ENCODE measurements around the gene SLC17A9. TPM values are rescaled to one million over a fixed set of nuclear protein-coding genes. Genes with fewer than 3 reads are reported as not detected.

The SLC17A9 gene
- total RNA-seq, 1 donor from 2014 or later, result 19.5 TPM

DNA sequence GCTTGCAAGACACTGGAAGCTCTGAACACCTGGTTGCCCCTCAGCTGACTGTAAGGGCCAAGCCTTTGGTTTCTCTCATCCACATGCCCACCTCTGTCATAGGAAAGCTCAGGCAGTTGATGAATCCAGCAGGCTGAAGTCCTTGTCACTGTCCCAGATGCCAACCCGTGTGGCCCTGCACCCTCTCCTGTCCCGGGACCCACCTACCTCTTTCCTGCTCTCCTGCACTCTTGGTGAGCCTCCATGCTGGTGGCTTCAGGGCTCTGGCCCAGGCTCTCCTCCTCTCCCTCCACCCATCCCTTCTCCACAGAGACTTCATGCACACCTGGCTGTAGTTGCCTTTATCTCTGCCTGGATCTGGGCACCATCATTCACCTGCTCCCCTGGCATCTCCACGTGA, 18.5 kb upstream of the SLC17A9 start:
- H3K4me3 ChIP-seq (ENCODE audit: low read depth, low read length), result no peak overlapping the region
- DNase-seq (ENCODE audit: low read depth), result no peak
- TF ChIP-seq, protein P1, sequence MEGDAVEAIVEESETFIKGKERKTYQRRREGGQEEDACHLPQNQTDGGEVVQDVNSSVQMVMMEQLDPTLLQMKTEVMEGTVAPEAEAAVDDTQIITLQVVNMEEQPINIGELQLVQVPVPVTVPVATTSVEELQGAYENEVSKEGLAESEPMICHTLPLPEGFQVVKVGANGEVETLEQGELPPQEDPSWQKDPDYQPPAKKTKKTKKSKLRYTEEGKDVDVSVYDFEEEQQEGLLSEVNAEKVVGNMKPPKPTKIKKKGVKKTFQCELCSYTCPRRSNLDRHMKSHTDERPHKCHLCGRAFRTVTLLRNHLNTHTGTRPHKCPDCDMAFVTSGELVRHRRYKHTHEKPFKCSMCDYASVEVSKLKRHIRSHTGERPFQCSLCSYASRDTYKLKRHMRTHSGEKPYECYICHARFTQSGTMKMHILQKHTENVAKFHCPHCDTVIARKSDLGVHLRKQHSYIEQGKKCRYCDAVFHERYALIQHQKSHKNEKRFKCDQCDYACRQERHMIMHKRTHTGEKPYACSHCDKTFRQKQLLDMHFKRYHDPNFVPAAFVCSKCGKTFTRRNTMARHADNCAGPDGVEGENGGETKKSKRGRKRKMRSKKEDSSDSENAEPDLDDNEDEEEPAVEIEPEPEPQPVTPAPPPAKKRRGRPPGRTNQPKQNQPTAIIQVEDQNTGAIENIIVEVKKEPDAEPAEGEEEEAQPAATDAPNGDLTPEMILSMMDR (conservative IDR thresholded peaks at IDR 0.05; ENCODE audit: low read depth, low read length), result no peak

DNA sequence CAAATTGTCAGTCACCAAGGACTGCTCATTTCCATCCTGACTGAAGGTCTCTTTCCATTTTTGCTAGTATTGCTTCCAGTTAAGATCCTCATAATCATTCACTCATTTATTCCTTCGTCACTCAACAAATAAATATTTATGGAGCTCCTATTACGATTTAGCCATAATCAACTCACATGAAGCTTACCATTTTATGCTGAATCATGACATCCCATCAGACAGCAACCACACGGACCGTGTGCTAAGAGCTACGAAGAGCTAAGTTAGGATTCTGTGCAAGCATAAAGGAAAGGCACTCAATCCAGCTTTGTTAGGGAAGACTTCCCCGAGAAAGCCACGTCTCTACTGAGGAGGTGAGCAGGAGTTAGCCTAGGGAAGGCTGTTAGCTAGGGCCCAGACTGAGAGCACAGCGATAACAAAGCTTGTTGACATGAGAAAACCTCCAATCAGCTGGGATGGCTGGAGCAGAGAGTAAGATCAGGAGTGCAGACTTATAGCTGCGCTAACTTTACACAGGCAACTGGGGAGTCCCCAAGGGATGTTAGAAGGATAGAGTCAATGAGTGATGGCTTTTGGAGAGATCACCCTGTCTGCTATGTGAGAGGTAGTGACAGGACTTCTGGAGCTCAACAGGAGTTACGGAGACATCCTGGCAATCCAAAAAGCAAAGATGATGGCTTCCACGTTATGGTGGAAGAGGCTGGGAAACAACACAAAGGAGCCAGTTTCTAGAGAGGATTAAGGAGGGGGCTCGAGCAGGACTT, 17.1 kb upstream of the SLC17A9 start:
- no peak for DNase-seq (ENCODE audit: low read depth)
- TF ChIP-seq, protein P1 (conservative IDR thresholded peaks at IDR 0.05; ENCODE audit: low read depth, low read length), result no peak
- no peak overlapping the region for H3K4me3 ChIP-seq (ENCODE audit: low read depth, low read length)

DNA sequence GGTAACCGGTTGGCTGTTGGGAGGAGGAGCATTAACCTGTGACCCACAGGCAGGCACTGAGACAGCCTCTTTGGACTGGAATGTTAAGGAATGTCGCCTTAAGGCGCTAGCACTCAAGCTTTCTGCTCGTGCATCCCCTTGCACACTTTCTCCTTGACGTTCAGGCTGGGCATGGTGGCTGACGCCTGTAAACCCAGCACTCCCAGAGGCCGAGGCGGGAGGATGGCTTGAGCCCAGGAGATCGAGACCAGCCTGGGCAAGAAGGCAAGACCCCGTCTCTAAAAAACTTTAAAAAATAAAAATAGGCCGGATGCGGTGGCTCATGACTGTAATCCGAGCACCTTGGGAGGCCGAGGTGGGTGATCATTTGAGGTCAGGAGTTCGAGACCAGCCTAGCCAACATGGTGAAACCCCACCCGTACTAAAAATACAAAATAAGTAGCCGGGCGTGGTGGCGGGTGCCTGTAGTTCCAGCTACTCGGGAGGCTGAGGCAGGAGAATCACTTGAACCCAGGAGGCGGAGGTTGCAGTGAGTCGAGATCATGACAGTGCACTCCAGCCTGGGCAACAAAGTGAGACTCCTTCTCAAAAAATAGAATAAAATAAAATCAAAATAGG, 16.4 kb upstream of the SLC17A9 start:
- TF ChIP-seq, protein P1 (conservative IDR thresholded peaks at IDR 0.05; ENCODE audit: low read depth, low read length), result no peak

DNA sequence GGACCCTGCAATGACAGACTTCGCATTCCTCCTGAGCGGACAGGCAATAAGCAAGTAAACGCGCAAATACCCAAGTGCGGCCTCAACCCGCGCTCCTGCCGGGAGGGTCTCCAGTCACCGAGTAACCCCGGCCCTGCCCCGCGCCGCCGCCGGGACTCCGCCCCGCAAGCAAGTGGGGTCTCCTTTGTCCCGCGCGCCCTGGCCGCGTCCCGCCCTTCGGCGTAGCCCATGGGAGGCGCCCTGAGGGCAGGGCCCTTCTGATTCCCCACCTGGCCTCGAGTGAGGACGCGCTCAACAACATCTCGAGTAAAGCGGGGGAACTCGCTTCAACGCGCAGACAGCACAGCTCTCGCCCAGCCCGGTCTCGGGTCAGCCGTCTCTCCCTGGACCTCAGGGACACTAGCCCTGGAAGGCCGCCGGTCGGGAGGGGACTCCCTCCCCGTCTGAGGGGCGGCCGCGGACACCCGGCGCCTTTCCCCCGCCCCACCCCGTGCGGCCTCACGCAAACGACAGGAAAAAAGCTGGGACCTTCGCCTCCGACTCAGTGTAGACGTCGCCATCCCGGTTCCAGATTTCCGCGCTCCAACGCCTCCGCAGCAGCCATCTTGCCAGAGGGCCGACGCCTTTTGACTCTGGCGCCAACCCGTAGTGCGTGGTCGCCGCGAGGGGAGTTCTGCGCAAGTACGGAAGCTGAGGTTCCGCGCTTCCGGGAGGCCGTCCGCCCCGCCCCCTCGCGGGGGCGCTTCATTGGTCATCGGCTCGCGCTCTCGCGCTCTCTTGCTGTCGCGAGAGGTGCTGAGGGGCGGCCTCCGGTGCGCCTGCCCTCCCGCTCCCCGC, 15.0 kb upstream of the SLC17A9 start:
- H3K4me3 ChIP-seq (ENCODE audit: low read depth, low read length), result peak overlapping the region; percentile 92
- TF ChIP-seq, protein P1 (conservative IDR thresholded peaks at IDR 0.05; ENCODE audit: low read depth, low read length), result no peak
- DNase-seq (ENCODE audit: low read depth), result no peak

More for the DNA sequence above, 16.4 kb upstream of the SLC17A9 start:
- H3K4me3 ChIP-seq (ENCODE audit: low read depth, low read length), result peak overlapping the region; percentile 85
- DNase-seq (ENCODE audit: low read depth), result no peak

DNA sequence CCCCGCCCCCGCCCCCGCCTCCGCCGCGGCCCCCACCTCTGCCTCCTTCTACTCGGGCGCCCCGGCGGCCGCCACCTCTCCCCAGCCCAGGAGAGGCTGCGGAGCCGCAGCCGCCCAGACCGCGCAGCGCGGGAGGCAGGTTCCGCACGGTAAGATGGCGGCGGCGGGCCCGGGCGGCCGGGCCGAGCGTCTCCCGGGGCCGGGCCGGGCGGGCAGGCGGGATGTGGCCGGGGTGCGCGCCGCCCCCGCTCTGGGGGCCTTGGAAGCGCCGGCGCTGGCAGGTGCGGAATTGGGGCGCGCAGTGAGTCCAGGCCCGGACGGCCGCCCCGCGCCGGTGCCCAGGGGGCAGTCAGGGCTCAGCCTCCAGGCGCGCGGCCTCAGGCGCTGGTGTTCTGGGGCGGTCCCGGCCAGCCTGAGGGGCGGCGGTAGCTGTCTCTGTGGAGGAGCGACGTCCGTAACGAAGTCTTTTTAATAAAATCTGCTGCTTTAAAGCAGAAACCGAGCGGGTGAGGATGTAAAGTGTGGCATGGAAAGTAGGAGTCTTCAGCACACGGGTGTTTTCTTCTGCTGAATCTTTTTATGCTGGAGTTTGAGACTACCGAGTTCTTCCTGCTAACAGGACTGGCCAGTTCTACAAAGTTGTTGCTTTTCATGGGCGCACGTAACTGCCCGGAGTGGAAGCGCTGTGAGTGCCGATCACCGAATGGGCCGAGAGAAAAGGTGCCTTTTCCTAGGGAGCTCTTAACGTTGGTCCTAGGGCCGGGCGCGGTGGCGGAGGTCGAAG, 14.2 kb upstream of the SLC17A9 start, which contains the start of gene GID8:
GID8 (plus strand) TSS at position 43 of the 784 bp plus-strand sequence. CDS start 3,356 bp downstream, outside the sequence.
- peak within 1 kb of the TSS; percentile 92 for H3K4me3 ChIP-seq (ENCODE audit: low read depth, low read length)
- DNase-seq (ENCODE audit: low read depth), result no peak
- TF ChIP-seq, protein P1 (conservative IDR thresholded peaks at IDR 0.05; ENCODE audit: low read depth, low read length), result no peak

DNA sequence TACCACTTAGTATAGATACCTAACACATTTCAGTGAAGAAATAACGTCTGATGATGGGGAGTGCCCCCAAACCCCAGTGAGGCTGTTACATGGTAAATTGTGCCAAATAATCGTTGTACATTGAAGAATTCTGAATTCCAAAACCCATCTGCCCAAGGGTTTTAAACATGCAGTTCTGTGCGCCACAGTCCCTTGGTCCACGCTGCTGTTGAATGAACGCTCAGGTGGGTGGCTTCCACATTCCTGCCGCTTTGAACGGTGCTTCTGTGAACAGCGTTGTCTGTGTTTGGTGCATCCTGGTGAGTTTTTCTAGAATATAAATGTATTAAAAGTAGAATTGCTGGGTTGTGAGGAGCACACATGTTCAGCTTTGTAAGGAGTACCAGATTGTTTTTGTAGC, 11.6 kb upstream of the SLC17A9 start:
- H3K4me3 ChIP-seq (ENCODE audit: low read depth, low read length), result no peak overlapping the region
- TF ChIP-seq, protein P1 (conservative IDR thresholded peaks at IDR 0.05; ENCODE audit: low read depth, low read length), result no peak
- DNase-seq (ENCODE audit: low read depth), result no peak

Measured in epithelial cell of proximal tubule (primary cell).